Activated naive CD8-positive, alpha-beta T cell treated with anti-CD3 and anti-CD28 coated beads, Interleukin-2, amount 50 U/mL, for 24 hours (primary cell): ENCODE data around the gene TRMT2A.

Experiments
- ATAC-seq: fragments of 150-1000 bp; cut with Tn5 transposase; one replicate; pipeline ENCODE4 v1.10.0; 2021
- DNase-seq: peaks from one replicate; pipeline ENCODE4 v3.0.0; 2021
- H3K27ac Mint-ChIP-seq: one replicate; pipeline ENCODE4 v1.8.0; 2021; ENCODE audit warnings: mild to moderate bottlenecking, mixed read lengths
- H3K27me3 Mint-ChIP-seq: one replicate; pipeline ENCODE4 v1.8.0; 2021; ENCODE audit warnings: mixed read lengths
- H3K36me3 Mint-ChIP-seq: one replicate; pipeline ENCODE4 v1.8.0; 2021; ENCODE audit warnings: low read depth, mixed read lengths
- H3K4me1 Mint-ChIP-seq: one replicate; pipeline ENCODE4 v1.8.0; 2021; ENCODE audit warnings: mixed read lengths
- H3K4me3 Mint-ChIP-seq: one replicate; pipeline ENCODE4 v1.8.0; 2021; ENCODE audit warnings: mild to moderate bottlenecking, moderate library complexity, mixed read lengths
- H3K9me3 Mint-ChIP-seq: one replicate; pipeline ENCODE4 v1.8.0; 2021; ENCODE audit warnings: mixed read lengths

The TRMT2A gene

DNA sequence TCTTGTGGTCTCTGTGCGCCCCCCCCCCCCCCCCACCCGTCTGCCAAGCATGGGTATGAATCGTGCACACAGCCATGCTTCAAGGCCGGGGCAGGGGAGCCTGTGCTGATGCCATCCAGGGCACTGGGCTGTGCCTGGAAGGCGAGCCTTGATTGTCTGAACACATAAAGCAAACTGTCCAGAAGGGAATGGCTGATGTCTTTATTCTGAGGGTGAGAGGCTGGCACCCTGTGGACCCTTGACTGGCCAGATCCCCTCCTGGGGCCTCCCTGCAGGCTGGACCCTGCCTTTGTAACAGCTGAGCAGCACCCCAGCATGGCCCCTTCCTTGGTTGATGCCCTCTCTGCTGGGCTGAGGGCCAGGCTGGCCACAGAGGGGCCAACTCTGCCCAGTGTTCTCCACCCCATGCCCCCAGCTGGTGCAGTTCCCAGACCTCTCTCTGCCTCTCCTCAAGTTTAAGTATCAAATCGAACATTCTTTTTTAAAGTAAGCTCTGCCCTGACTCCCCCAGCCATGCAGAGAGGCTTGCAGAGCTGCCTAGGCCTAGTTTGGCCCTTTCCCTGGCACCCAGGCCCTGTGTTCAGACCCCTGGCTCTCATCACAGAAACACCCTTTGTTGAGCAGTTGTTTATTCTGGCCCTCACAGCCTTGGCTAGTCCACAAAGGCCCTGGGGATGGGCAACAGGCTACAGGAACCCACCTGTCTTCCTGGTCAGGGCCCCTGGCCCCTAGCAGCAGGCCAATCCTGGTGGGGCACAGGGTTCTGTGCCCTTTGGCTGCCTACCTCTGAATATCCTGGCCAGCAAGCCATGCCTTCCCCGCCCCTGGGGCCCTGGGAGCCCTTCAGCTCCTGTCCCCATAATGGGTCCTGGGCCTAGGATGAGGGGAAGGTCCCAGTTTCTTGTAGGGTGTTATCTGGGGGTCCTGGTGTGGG is 5.1 kb downstream of the TRMT2A start:
- ATAC-seq: peak; percentile 37
- peak overlapping the region; percentile 95 for H3K27ac Mint-ChIP-seq
- no peaks in the 10 kb centered on the region for H3K9me3 Mint-ChIP-seq
- peak overlapping the region; percentile 32 for H3K4me3 Mint-ChIP-seq
- no peak for DNase-seq
- peaks cover 42% of the 10 kb centered on the region for H3K4me1 Mint-ChIP-seq
- peaks cover 26% of the 10 kb centered on the region for H3K36me3 Mint-ChIP-seq
- no peaks in the 10 kb centered on the region for H3K27me3 Mint-ChIP-seq

DNA sequence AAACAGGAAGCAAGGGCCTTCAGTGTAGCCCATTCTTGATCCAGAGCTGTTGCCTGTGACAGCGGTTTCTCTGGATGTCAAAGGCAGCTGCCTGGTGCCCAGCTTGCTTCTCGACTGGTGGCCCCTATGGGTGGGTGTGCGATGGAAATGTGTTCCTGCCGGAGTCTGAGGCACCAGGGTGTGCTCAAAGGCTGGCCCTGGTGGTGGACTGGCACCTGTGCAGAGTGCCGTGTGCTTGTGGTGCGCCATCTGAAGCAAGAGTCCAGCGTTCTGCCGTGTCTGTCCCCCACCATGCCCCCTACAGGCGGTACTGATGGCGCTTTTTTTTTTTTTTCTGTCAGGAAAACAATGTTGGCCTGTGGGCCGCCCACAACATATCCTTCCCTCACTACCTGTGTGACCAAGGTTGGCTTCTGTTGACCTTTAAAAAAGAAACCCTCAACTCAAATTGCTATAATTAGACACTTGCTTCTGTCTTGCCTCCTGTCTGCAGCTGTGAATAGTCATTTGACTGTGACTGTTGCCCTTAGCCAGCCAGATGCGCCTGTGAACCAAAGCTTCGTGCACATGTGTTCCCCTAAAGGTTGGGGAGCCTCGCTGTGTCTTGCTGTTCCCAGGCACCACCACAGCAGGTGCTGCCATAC is 5.9 kb downstream of the TRMT2A start:
- DNase-seq (peak; percentile 62), ATAC-seq (peak; percentile 79)

DNA sequence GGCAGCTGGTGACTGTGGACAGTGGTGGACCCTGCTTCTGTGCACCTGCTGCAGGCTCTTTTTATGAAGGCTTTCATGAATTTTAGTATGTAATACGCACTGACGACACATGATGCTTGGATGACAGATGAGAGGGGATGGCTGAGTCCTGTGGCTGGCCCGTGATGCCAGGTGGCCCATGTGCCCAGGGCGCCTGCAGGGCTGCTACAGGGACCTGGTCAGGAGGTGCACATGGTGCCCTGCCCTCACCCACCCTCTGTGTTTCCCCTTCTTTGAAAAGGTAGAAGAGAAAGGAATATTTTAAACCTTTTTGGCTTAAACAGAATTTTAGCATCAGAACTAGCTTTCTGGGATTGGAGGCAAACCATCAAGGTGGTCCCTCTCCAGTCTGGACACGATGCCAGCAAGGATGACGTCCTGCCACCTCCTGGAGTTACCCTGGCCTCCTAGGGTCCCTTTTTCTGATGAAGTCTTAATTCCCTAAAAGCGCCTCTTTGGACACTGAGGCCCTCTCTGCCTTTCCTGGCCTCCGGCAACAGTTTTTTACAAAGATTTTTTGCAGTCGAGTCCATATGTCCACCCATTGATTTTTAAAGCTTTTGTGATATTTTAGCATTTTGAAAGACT is 6.6 kb downstream of the TRMT2A start:
- Mint-ChIP-seq H3K27ac (peak overlapping the region; percentile 95), H3K4me1 (peaks cover 39% of the 10 kb centered on the region)

More for the DNA sequence above, 5.9 kb downstream of the TRMT2A start:
- Mint-ChIP-seq H3K27ac (peak overlapping the region; percentile 95), H3K36me3 (peaks cover 23% of the 10 kb centered on the region), H3K9me3 (no peaks in the 10 kb centered on the region), H3K27me3 (no peaks in the 10 kb centered on the region), H3K4me3 (peak overlapping the region; percentile 14), H3K4me1 (peaks cover 41% of the 10 kb centered on the region)

DNA sequence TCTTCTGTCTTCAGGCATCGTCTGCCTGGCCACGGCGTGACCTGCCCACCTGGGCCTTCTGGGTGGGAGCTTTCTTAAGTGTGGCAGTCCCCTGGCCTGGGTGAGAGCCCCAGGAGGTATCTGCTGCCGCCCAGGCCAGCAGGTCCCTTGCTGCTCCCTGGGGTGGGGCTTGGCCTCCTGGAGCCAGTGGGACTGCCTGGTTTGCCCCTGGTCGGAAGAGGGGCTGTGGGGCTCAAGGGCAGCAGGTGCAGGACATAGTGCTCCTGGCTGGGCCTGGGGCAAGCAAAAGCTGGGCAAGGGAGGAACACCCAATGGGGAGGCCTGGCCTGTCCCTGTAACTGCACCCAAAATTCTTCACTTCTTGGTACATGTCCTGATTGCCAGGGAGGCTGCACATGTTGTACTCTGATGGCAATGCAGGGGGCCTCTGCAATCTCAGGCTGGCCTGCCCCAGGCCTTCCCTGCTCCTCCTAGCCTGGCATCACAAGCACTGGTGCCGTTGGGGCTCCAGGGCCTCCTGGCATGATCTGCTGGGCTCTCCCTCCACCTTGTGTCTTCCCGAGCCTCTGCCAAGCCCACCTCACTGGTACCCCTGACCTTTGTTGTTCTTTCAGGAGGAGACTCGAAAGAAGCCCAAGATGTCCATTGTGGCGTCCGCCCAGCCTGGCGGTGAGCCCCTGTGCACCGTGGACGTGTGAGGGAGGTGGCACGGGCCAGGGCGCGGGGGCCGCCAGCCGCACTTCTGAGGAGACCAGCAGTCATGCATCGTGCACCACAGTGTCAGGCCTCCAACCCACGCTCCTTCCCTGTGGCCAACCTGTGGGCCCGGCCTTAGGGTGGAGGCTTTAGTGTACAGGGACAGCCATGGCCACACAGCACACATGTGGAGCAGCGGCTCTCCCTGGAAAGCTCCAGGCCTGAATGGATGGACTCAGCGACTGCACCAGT is 7.3 kb downstream of the TRMT2A start:
- peaks cover 32% of the 10 kb centered on the region for H3K4me1 Mint-ChIP-seq
- H3K4me3 Mint-ChIP-seq: no peak overlapping the region
- H3K36me3 Mint-ChIP-seq: peaks cover 19% of the 10 kb centered on the region
- H3K27me3 Mint-ChIP-seq: no peaks in the 10 kb centered on the region
- peak overlapping the region; percentile 60 for H3K27ac Mint-ChIP-seq
- DNase-seq (no peak), ATAC-seq (no peak)
- H3K9me3 Mint-ChIP-seq: no peaks in the 10 kb centered on the region

More for the DNA sequence above, 6.6 kb downstream of the TRMT2A start:
- H3K27me3 Mint-ChIP-seq: no peaks in the 10 kb centered on the region
- H3K9me3 Mint-ChIP-seq: no peaks in the 10 kb centered on the region
- H3K36me3 Mint-ChIP-seq: peaks cover 21% of the 10 kb centered on the region
- ATAC-seq (no peak), DNase-seq (no peak)
- H3K4me3 Mint-ChIP-seq: no peak overlapping the region

DNA sequence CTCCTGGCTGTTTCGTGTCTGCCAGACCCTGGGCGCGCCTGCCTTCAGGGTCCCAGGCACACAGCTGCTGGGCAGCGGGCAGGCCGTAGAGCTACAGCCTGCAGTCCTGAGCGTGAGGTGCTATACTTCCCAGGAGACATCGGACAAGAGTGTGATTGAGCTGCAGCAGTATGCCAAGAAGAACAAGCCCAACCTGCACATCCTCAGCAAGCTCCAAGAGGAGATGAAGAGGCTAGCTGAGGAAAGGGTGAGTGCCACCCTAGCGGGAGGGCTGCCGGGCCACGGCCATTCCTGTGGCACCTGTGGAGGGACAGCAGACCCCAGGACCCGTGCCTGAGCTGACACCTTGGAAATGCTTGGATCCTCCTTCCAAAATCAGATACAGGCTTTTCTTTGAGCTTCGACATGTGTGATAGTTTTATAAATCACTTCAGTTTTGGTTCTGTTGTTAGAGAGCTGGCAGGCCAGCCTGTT is 8.2 kb downstream of the TRMT2A start:
- Mint-ChIP-seq H3K36me3 (peaks cover 15% of the 10 kb centered on the region), H3K27ac (no peak overlapping the region)
- no peak for DNase-seq

DNA sequence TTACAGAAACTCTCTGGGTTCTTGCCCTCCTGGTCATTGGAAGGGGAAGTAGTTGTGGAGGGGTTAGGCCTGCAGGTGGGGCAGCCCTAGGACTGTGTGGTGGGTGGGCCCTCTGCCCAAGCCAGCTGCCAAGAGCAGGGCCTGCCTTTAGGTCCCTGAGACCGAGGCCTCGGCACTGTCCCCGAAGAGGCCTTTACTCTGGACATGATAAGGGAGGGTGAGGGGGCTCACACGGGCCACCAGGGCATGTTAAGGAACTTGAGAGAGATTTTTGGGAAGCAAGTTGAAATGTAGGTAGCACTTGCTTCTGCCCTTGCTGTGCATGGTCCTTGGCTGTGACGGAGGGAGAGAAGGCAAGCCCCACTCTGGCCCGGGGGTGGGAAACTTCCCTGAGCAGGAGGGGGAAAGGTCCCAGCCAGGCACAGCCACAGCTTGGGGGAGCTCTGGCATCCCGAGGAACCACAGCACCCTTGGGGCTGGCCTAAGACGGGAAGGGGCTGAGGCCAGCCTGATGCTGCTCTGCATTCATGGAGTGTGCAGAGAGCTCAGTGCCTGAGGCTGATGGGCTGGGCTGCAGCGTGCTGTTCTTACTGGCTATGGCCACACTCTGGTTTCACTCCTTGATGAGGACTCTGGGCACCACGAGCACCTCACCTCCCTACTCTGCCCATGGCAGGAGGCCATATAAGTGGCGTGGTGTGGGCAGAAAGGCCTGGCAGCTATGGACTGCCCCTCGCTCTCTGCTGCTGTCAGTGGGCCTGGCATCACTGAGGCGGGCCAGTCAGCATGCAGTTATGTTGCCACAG is 8.9 kb downstream of the TRMT2A start:
- no peaks in the 10 kb centered on the region for H3K27me3 Mint-ChIP-seq
- ATAC-seq (no peak), DNase-seq (no peak)
- no peak overlapping the region for H3K27ac Mint-ChIP-seq
- peaks cover 18% of the 10 kb centered on the region for H3K36me3 Mint-ChIP-seq
- H3K4me3 Mint-ChIP-seq: no peak overlapping the region
- H3K4me1 Mint-ChIP-seq: peaks cover 25% of the 10 kb centered on the region
- H3K9me3 Mint-ChIP-seq: no peaks in the 10 kb centered on the region

More for the DNA sequence above, 8.2 kb downstream of the TRMT2A start:
- ATAC-seq: no peak
- Mint-ChIP-seq H3K9me3 (no peaks in the 10 kb centered on the region), H3K4me3 (no peak overlapping the region), H3K27me3 (no peaks in the 10 kb centered on the region), H3K4me1 (peaks cover 26% of the 10 kb centered on the region)

DNA sequence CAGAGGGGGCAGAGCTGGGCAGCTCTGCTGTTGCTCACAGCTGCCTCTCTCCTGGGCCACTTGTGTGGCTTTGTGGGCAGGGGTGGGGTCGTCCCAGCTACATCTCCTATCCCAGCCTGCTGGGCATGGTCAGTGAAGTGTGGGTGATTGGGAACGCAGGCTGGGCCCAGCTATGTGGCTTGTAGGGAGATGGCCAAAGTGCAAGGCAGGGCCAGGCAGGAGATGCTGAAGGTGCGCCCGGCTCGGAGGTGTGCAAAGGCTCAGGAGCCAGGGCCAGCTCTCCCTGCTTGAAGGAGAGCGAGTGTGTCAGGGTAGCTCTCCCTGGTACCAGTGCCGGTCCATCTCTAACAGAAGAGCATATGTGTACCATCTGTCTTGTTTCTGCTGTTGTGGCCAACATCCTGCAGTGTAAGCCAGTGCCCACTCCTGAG is 9.5 kb downstream of the TRMT2A start:
- Mint-ChIP-seq H3K4me3 (no peak overlapping the region), H3K4me1 (peaks cover 23% of the 10 kb centered on the region), H3K27ac (no peak overlapping the region), H3K36me3 (peaks cover 19% of the 10 kb centered on the region), H3K27me3 (no peaks in the 10 kb centered on the region), H3K9me3 (no peaks in the 10 kb centered on the region)
- DNase-seq: no peak
- no peak for ATAC-seq

DNA sequence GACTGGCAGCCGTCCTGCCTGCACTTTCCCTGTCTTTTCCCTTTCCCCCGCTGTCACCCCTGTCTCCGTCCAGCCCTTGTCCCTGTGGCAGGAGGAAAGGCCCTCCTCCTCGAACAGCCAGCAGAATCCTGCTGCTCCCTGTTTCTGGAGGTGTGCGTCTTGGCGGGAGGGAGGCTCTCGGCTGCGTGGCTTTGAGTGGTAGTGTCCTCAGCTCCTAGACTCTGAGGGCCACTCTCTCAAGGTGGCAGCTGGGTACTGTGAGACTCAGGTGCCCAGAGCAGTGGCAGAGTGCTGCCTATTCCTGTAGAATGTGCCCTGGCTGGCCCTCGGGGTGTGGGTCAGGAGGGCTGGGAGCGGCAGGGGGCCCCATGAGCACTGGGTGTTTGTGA is 10.2 kb downstream of the TRMT2A start:
- Mint-ChIP-seq H3K27ac (no peak overlapping the region), H3K27me3 (no peaks in the 10 kb centered on the region), H3K4me1 (peaks cover 23% of the 10 kb centered on the region), H3K9me3 (no peaks in the 10 kb centered on the region), H3K4me3 (no peak overlapping the region), H3K36me3 (peaks cover 23% of the 10 kb centered on the region)
- DNase-seq (no peak), ATAC-seq (no peak)

DNA sequence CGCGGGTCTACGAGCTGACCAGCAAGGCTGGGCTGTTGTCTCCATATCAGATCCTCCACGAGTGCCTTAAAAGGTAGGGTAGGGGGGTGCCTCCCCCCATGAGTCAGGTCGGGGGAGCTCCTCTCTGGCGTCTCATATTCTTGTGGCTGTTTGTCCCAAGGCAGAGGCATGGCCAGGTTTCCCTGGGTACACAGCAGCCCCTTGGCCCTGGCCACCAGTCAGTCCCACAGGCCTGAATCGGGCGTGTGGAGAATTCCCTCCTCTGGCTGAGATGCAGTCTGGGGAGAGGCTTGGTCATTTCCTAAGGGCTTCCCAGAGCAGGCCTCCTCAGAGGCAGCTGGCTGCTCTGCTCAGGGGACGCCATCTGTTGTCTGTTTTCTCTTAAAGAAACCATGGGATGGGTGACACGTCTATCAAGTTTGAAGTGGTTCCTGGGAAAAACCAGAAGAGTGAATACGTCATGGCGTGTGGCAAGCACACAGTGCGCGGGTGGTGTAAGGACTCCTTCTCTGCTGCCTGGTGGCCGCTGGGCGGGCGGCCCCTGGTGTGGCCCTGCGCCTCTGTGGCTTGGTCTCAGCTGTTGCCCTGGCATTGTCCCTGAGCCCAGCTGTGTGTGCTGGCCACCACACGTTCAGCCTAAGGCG is 10.7 kb downstream of the TRMT2A start:
- Mint-ChIP-seq H3K4me1 (peaks cover 24% of the 10 kb centered on the region), H3K4me3 (no peak overlapping the region), H3K9me3 (no peaks in the 10 kb centered on the region), H3K27ac (no peak overlapping the region), H3K36me3 (peaks cover 26% of the 10 kb centered on the region), H3K27me3 (no peaks in the 10 kb centered on the region)
- no peak for DNase-seq
- ATAC-seq: no peak

DNA sequence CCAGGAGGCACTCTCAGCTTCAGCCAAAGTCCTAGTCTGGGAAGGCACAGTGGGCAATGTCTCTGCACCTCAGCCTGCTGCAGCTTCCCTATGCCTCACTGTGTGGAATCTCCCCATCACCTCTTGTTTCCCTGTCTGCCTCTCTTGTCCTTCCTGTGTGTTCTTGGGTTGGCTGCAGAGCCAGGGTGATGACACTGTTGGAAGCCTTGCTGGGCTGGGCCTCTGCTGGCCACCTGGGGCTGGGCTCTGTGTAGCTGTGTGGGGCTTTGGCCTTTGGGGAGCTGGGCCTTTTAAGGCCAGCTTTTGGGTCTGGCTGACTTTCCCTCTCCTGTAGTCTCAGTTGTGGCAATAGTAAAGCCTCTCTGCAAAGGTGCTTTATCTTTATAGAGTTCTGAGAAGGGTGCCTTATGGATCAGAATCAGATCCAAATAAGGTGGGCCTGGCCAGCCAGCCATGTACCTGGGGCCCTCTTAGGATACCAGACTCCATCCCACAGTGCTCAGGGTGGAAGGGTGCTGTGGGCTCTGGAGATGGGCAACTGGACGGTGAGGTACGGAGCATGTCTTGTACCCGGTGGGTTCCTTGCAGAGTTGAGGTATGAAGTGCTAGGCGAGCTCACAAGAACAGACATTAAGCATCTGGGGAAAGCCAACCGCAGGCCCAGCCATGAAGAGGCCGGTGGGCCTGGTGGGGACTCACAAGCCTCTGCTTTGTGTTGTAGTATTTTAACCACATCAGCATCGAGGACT is 11.4 kb downstream of the TRMT2A start:
- DNase-seq (no peak), ATAC-seq (no peak)
- Mint-ChIP-seq H3K4me3 (no peak overlapping the region), H3K4me1 (peaks cover 24% of the 10 kb centered on the region), H3K9me3 (no peaks in the 10 kb centered on the region), H3K27ac (peak overlapping the region; percentile 31), H3K36me3 (peaks cover 27% of the 10 kb centered on the region), H3K27me3 (no peaks in the 10 kb centered on the region)

DNA sequence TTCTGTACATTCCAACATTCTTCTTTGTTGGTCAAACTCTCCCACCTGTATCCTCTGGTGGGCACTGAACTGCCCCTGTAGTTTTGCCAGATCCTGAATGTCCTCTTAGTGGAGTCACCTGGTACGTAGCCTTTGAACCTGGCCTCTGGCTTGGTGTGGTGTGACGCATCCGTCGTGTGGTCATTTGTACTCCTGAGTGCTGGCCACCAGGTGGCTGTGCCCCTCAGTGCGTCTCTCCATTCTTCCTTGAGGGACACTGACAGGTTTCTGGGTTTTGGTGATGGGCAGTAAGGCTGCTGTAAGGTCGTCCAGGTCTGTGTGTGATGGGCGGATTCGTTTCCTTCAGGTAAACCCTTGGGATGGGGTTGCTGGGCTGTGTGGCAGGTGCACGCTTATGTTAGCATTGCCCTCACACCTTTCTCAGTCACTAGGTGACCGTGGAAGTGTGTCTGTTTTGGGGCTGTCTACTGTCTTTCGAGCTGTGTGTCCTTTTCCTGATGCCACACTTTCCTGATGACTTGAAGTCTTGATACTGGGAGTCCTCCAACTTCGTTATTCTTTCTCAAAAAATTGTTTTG is 14.7 kb downstream of the TRMT2A start:
- Mint-ChIP-seq H3K27me3 (no peaks in the 10 kb centered on the region), H3K27ac (peak overlapping the region; percentile 95), H3K9me3 (no peaks in the 10 kb centered on the region), H3K4me1 (peaks cover 49% of the 10 kb centered on the region), H3K4me3 (peak overlapping the region; percentile 11), H3K36me3 (peaks cover 50% of the 10 kb centered on the region)
- DNase-seq (no peak), ATAC-seq (no peak)

DNA sequence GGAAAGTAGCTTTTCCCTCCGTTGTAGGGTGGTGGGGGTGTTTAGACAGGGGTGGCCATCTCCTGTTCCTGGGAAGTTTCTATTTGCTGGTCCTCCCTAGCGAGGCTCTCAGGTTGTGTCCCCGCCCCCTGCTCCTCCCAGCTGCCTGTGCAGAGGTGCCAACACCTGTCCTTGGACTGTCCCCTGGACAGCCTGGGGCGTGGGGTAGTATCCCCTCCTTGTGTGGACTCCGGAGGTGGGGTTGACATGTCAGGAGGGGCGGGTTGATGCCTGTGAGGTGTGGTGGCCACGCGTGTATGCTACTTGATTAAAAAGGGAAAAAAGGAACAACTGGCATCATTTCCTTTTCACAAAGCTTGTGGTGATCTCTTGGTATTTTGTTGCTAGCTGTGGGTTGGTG is 15.4 kb downstream of the TRMT2A start:
- peaks cover 52% of the 10 kb centered on the region for H3K4me1 Mint-ChIP-seq
- H3K27me3 Mint-ChIP-seq: no peaks in the 10 kb centered on the region
- no peak overlapping the region for H3K4me3 Mint-ChIP-seq
- no peaks in the 10 kb centered on the region for H3K9me3 Mint-ChIP-seq
- ATAC-seq (no peak), DNase-seq (no peak)
- H3K27ac Mint-ChIP-seq: peak overlapping the region; percentile 95
- H3K36me3 Mint-ChIP-seq: peaks cover 56% of the 10 kb centered on the region
